H7 (cell line): Measurements from ENCODE around the gene GSTM3. TPM values are rescaled to one million over a fixed set of nuclear protein-coding genes. Genes with fewer than 3 reads are reported as not detected.
"Not testable (repeated sequence)": the region's sequence is repeated elsewhere in the genome, so short reads cannot be mapped to it uniquely, and the experiment has no call there.

ENCODE experiments used
- DNase-seq: peaks from one replicate; pipeline ENCODE4 v3.0.0; 2012
- H3K27me3 ChIP-seq: 2 replicates; pipeline ENCODE4 v1.6.0; 2011; ENCODE audit warnings: mild to moderate bottlenecking, low read length; ENCODE audit not compliant: control insufficient read depth, insufficient read depth
- H3K36me3 ChIP-seq: replicated peaks from 2 replicates; pipeline ENCODE4 v1.5.1; 2011; ENCODE audit warnings: low read length; ENCODE audit not compliant: control insufficient read depth, insufficient read depth
- H3K4me3 ChIP-seq: 2 replicates; pipeline ENCODE4 v1.5.1; 2011; ENCODE audit warnings: low read depth, mild to moderate bottlenecking, control low read depth, low read length, moderate library complexity; ENCODE audit not compliant: insufficient read depth
- total RNA-seq: library from RNA; depleted of rRNA; stranded (reverse); fragments of >200 nt; shearing (Covaris generic); gene quantifications from 2 replicates; pipeline ENCODE4 v1.2.3, GENCODE V29; 2014

The GSTM3 gene
- total RNA-seq, 1 experiment from 2014 or later, result 27.3 TPM

GRCh38 chr1:109769330-109770078 lies 28.7 kb upstream of the GSTM3 start:
- Histone ChIP-seq H3K36me3 (no peaks in the 10 kb centered on the region), H3K4me3 (no peak overlapping the region), H3K27me3 (peaks cover 3% of the 10 kb centered on the region; the same call in 1 of the 2 replicates)
- peak; percentile 41 for DNase-seq

- no peak for DNase-seq
- peaks cover 3% of the 10 kb centered on the region; the same call in 1 of the 2 replicates for H3K27me3 ChIP-seq
- H3K4me3 ChIP-seq, result no peak overlapping the region
- no peaks in the 10 kb centered on the region for H3K36me3 ChIP-seq
Measured at GRCh38 chr1:109768820-109769219, 28.0 kb upstream of the GSTM3 start.

DNA sequence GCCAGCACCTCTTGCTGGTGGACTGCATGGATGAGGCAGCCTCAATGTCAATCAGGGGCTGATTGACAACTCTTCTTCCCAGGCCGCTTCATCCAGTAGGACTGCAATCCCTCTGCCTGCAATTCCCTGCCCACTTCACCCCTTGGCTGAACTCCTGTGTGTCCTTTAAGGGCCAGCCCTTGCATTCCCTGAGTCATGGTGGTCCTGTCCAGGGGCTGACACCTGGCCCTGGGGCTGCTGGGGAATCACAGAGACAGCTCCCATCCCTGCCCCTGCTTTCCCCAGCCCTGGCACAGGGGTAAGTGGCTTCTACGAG lies 27.5 kb upstream of the GSTM3 start:
- no peak for DNase-seq
- H3K27me3 ChIP-seq, result peaks cover 2% of the 10 kb centered on the region; the same call in 1 of the 2 replicates
- H3K4me3 ChIP-seq, result no peak overlapping the region
- H3K36me3 ChIP-seq, result no peaks in the 10 kb centered on the region

GRCh38 chr1:109767637-109768334 lies 26.9 kb upstream of the GSTM3 start:
- no peaks in the 10 kb centered on the region for H3K36me3 ChIP-seq
- no peaks in the 10 kb centered on the region for H3K27me3 ChIP-seq
- H3K4me3 ChIP-seq, result no peak overlapping the region
- no peak for DNase-seq

- not testable (repeated sequence) for H3K36me3 ChIP-seq, DNase-seq, H3K4me3 ChIP-seq, H3K27me3 ChIP-seq
Measured at GRCh38 chr1:109766991-109767636, 26.3 kb upstream of the GSTM3 start.

- Histone ChIP-seq H3K4me3 (no peak overlapping the region), H3K36me3 (no peaks in the 10 kb centered on the region), H3K27me3 (no peaks in the 10 kb centered on the region)
- DNase-seq, result no peak
Measured at GRCh38 chr1:109765896-109766615, 25.2 kb upstream of the GSTM3 start.

DNA sequence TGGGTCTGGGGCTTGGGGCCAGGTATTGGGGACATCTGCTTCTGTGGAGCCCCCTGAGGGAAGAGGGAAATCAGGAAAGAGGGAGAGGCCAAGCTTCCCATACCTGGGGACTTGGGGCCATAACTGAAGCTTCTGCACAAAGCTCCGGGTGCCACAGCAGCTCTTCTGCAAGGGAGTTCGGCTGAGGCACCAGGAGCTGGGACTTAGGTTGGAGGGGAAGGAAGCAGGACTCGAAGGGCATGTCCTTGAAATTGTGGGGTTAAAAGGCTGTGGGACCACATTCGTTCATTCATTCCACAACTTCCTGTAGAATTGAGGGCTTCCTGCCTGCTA lies 24.6 kb upstream of the GSTM3 start:
- Histone ChIP-seq H3K36me3 (no peaks in the 10 kb centered on the region), H3K4me3 (no peak overlapping the region), H3K27me3 (no peaks in the 10 kb centered on the region)
- DNase-seq, result no peak

DNA sequence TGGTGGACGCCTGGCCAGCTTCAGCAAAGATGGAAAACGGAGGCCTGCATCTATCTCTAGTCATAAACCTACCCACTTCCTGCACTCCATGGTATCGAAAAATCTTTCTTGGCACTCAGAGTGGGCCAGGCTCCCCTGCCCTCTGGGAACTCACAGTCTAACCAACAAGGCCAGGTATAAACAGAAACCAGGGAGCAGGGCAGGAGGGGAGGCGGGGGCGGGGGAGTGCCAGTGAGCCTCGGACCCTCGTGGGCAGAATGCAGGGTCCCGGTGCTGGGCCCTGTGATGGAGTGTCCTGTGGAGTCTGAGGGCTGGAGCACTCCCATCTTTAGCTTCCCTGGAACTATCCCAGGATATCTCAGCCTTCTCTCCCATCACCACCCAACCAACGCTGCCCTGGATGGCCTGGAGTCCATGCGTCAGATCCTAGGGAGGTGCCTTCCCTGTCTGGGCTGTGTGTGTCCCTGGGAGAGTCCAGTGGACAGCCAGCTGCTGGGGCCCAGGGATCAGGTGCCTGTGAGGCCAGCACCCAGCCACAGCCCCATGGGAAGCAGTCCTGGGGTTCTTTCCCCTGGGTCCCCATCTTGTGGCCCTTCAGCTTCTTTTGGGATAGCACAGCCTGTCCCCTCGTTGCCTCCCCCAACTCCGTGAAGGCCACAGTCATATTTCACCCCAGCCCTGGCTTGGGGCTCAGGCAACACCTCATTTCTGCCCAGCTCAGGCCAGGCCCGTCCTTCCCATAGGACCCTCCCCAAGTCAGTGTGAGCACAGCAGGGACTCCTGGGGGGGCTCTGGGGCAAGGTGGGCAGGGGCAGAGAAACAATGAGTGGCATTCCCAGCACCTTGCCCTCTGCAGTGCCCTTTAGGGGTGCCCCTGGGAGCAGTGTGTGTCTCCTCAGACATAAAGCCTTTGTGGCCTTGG lies 24.0 kb upstream of the GSTM3 start:
- H3K27me3 ChIP-seq, result no peaks in the 10 kb centered on the region
- no peak for DNase-seq
- H3K4me3 ChIP-seq, result no peak overlapping the region
- no peaks in the 10 kb centered on the region for H3K36me3 ChIP-seq

GRCh38 chr1:109763646-109764415 lies 23.0 kb upstream of the GSTM3 start, which contains the start of gene EPS8L3:
TSS of gene EPS8L3 (minus strand) at chr1:109763923. CDS start at chr1:109761749, 2,174 bp downstream.
- H3K4me3 ChIP-seq, result no peak within 1 kb of the TSS
- H3K27me3 ChIP-seq, result no peaks in the 10 kb centered on the region
- no peaks in the 10 kb centered on the region for H3K36me3 ChIP-seq
- peak; percentile 39 for DNase-seq

DNA sequence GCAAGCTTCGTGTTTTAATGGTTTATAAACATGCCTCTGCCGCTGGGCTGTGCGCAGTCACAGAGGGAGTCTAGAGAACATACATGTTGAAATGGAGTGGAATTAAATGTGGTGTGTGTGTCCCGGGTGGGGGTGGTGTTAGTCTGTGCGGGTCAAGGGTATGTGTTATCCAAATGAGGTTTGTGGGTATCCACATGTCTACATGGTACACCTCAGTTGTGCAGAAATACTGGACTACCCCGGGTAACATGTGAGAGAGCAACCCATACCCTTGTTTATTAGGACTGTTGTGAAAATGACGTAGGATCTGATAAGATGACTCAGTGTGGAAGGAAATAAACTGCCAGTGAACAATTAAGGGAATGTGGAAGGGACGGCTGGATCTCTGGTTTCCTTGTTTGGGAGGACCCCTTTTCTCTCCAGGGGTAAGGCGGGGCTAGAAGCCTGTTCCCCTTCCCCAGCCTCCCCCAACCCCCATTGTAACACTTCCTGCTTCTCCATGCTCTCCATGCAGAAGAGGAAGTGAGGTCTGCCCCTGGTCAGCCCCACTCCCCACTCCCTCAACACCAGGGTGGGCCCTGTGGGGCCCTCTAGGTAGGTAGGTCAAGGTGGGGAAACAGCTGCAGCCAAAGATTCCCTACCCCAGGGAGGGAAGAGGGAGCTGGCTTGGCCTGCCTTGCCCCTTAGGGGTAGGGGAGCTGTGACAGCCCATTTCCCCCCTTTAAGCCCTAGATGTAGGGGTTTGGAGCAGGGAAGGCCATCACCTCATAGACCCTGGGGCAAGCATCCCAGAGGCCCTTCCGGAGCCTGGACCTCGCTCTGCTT lies 22.2 kb upstream of the GSTM3 start:
- Histone ChIP-seq H3K4me3 (no peak overlapping the region), H3K36me3 (no peaks in the 10 kb centered on the region), H3K27me3 (no peaks in the 10 kb centered on the region)
- DNase-seq, result no peak

DNA sequence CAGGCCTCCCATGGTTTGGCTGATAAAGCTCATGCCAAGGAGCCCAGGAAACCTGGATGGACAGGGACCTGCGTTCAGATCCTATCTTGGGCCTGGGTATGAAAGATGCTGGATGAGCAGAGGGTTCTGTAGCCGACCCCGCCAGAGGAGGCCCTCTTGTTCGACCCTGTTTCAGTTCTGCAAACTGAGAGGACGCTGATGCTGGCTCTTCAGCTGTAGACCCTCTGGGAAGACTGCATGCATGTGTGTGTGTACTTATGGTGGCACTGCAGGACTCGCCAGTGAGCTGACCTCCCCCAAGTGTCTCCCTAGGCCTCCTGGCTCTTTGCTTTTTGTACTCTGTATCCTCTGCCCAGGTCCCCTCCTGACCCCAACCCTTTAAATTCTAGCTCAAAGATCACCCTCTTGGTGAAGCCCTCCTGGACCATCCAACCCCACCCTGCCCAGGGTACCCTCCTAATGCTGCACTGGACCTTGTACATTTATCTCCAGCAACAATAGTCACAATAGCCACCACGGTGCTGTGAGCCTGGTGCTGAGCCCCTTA lies 21.3 kb upstream of the GSTM3 start:
- H3K27me3 ChIP-seq, result no peaks in the 10 kb centered on the region
- no peak for DNase-seq
- no peak overlapping the region for H3K4me3 ChIP-seq
- H3K36me3 ChIP-seq, result no peaks in the 10 kb centered on the region

GRCh38 chr1:109761227-109762038 lies 20.6 kb upstream of the GSTM3 start:
- DNase-seq, result peak; percentile 51
- H3K36me3 ChIP-seq, result no peaks in the 10 kb centered on the region
- no peak overlapping the region for H3K4me3 ChIP-seq
- no peaks in the 10 kb centered on the region for H3K27me3 ChIP-seq
